K562 (cell line): ENCODE results near the gene UBE2M. TPM values are rescaled to one million over a fixed set of nuclear protein-coding genes. Genes with fewer than 3 reads are reported as not detected.

ENCODE experiments used
- ATF7 ChIP-seq: fragments of 450-650 bp; IDR thresholded peaks from 2 replicates; pipeline ENCODE4 v1.7.1; 2014; ENCODE audit warnings: mild to moderate bottlenecking, moderate library complexity
- CXXC5 ChIP-seq: fragments of 250-450 bp; sonication (Bioruptor Pico); IDR thresholded peaks from 2 replicates; pipeline ENCODE4 v1.8.0; 2022; ENCODE audit warnings: inconsistent platforms, mild to moderate bottlenecking, moderate library complexity
- GABPB1 ChIP-seq: sonication (generic); formaldehyde crosslinking; IDR thresholded peaks from 2 replicates; pipeline ENCODE4 v1.8.0; 2022; ENCODE audit warnings: mild to moderate bottlenecking, missing genetic modification reagents
- HDAC8 ChIP-seq: fragments of 450-650 bp; IDR thresholded peaks from 2 replicates; pipeline ENCODE4 v1.6.1; 2016; ENCODE audit warnings: mild to moderate bottlenecking, missing genetic modification characterization, moderate library complexity, missing compliant biosample characterization
- MTA2 ChIP-seq: fragments of 450-650 bp; IDR thresholded peaks from 2 replicates; pipeline ENCODE4 v1.6.1; 2016; ENCODE audit warnings: low read depth
- MTA3 ChIP-seq: fragments of 450-650 bp; formaldehyde crosslinking; IDR thresholded peaks from 2 replicates; pipeline ENCODE4 v1.6.1; 2017; ENCODE audit warnings: mild to moderate bottlenecking, borderline replicate concordance
- MTF1 ChIP-seq: fragments of 250-450 bp; sonication (Bioruptor Pico); IDR thresholded peaks from 2 replicates; pipeline ENCODE4 v1.9.0; 2021; ENCODE audit warnings: moderate library complexity, mild to moderate bottlenecking, inconsistent platforms, borderline replicate concordance
- NFE2 ChIP-seq: IDR thresholded peaks from 2 replicates; pipeline ENCODE4 v1.6.1; 2014; ENCODE audit warnings: antibody characterized with exemption, low read depth
- NFE2L1 ChIP-seq: fragments of 450-650 bp; IDR thresholded peaks from 2 replicates; pipeline ENCODE4 v1.6.1; 2016; ENCODE audit warnings: missing genetic modification characterization, low read depth, mild to moderate bottlenecking, missing compliant biosample characterization, moderate library complexity, borderline replicate concordance
- NR2C2 ChIP-seq, 2 experiments: fragments of 200-800 bp in 1 of 2; sonication (Bioruptor generic) in 1 of 2; sonication (generic) in 1 of 2; formaldehyde crosslinking in 1 of 2; IDR thresholded peaks; 2 replicates each; pipeline versions ENCODE4 v1.6.1 to v1.8.0; 2016 to 2022; ENCODE audit warnings: mild to moderate bottlenecking in 1 of 2, missing compliant biosample characterization in 1 of 2, missing genetic modification characterization in 1 of 2, missing genetic modification reagents in 1 of 2
- RFX5 ChIP-seq: IDR thresholded peaks from 2 replicates; pipeline ENCODE4 v1.6.1; 2011; ENCODE audit warnings: low read depth, mild to moderate bottlenecking, improper control_type of control experiment, low read length
- SAP30 ChIP-seq: fragments of 200-600 bp; sonication (generic); IDR thresholded peaks from 2 replicates; pipeline ENCODE4 v1.6.1; 2012; ENCODE audit warnings: borderline replicate concordance, low read depth, mild to moderate bottlenecking, moderate library complexity, low read length, control low read depth, inconsistent platforms; ENCODE audit not compliant: insufficient read depth, poor library complexity, severe bottlenecking
- SMC3 ChIP-seq: conservative IDR thresholded peaks from 2 replicates; pipeline ENCODE4 v1.6.1; 2011; ENCODE audit warnings: low read depth, low read length, improper control_type of control experiment; ENCODE audit not compliant: insufficient read depth
- SREBF1 ChIP-seq: fragments of 150-350 bp; IDR thresholded peaks from 2 replicates; pipeline ENCODE4 v1.6.1; 2014; ENCODE audit warnings: antibody characterized with exemption, low read depth, low read length, borderline replicate concordance
- TAF7 ChIP-seq: fragments of 450-650 bp; IDR thresholded peaks from 2 replicates; pipeline ENCODE4 v1.6.1; 2016; ENCODE audit warnings: missing genetic modification characterization, missing compliant biosample characterization
- TCF7 ChIP-seq: sonication (generic); IDR thresholded peaks from 2 replicates; pipeline ENCODE4 v1.6.1; 2016; ENCODE audit warnings: antibody characterized with exemption, borderline replicate concordance
- XRCC4 ChIP-seq: IDR thresholded peaks from one replicate; pipeline ENCODE4 v1.6.1; 2011; ENCODE audit not compliant: insufficient read depth, insufficient read length; ENCODE audit errors: extremely low read depth
- ZKSCAN8 ChIP-seq: fragments of 200-800 bp; sonication (Bioruptor generic); IDR thresholded peaks from 2 replicates; pipeline ENCODE4 v1.6.1; 2016; ENCODE audit warnings: missing genetic modification characterization, missing compliant biosample characterization
- ZNF444 ChIP-seq: fragments of 250-450 bp; sonication (Bioruptor Pico); IDR thresholded peaks from 2 replicates; pipeline ENCODE4 v1.4.0; 2020; ENCODE audit warnings: mild to moderate bottlenecking, moderate library complexity
- polyA plus RNA-seq, 8 experiments: library from polyadenylated mRNA; depleted of rRNA in 4 of 8; stranded (reverse) in 5 of 8; unstranded in 3 of 8; fragments of >200 nt; fragmentation: Nextera tagmentation in 2 of 8; fragmentation: Illumina TruSeq in 1 of 8; extraction: Ambion mirVana in 2 of 8; extraction: Trizol in 1 of 8; gene quantifications; 2 replicates each; pipeline versions ENCODE4 v1.2.1 to v1.2.3, GENCODE V29; 2011 to 2014; ENCODE audit warnings: inconsistent platforms in 1 of 8, missing spikeins in 1 of 8
- total RNA-seq, 7 experiments: library from RNA; depleted of rRNA in 6 of 7; stranded (reverse); fragments of >200 nt in 6 of 7; fragmentation: Illumina TruSeq in 2 of 7; extraction: Trizol in 2 of 7; gene quantifications; 2 replicates each; pipeline versions ENCODE4 v1.2.1 to v1.2.3, GENCODE V29; 2011 to 2021; ENCODE audit warnings: low replicate concordance in 1 of 7
- TF ChIP-seq, protein P1 (sequence below): fragments of 250-450 bp; sonication (Bioruptor Pico); IDR thresholded peaks from 2 replicates; pipeline ENCODE4 v1.5.0; 2020; ENCODE audit warnings: mild to moderate bottlenecking, borderline replicate concordance
- TF ChIP-seq, protein P2 (sequence below): sonication (generic); formaldehyde crosslinking; IDR thresholded peaks from 2 replicates; pipeline ENCODE4 v1.8.0; 2022; ENCODE audit warnings: mild to moderate bottlenecking, missing genetic modification reagents

The UBE2M gene
- total and polyA plus RNA-seq, 9 of the 15 experiments (the other 6 are each of a cell fraction or from before 2014, with no cell fraction given) = 0.92 to 163 (median 85.7) TPM

GRCh38 chr19:58543826-58544590 is 14.4 kb downstream of the UBE2M start, which contains the start of gene TRIM28 (continued):
- TF ChIP-seq ATF7 (peak; percentile 97), MTF1 (CRISPR knock-in tag) (no peak), GABPB1 (peak; percentile 76), MTA3 (0 out of 2 replicates have a peak, but pooled peaks have one; percentile 21), NR2C2 (CRISPR knock-in tag; IDR thresholded peaks at IDR 0.05) (peak; percentile 20; the same call in 1 of the 2 replicates), NR2C2 (tag; IDR thresholded peaks at IDR 0.05) (peak; percentile 59), MTA2 (no peak), SMC3 (no peak), NFE2L1 (tag) (no peak), SREBF1 (no peak), XRCC4 (no peak), SAP30 (no peak), TCF7 (no peak), RFX5 (peak; percentile 50), ZKSCAN8 (no peak), ZNF444 (CRISPR knock-in tag) (no peak), CXXC5 (CRISPR knock-in tag) (peak; percentile 90), HDAC8 (tag) (no peak), NFE2 (no peak), TAF7 (no peak; the same call in 1 of the 2 replicates)
- TF ChIP-seq, protein P1, sequence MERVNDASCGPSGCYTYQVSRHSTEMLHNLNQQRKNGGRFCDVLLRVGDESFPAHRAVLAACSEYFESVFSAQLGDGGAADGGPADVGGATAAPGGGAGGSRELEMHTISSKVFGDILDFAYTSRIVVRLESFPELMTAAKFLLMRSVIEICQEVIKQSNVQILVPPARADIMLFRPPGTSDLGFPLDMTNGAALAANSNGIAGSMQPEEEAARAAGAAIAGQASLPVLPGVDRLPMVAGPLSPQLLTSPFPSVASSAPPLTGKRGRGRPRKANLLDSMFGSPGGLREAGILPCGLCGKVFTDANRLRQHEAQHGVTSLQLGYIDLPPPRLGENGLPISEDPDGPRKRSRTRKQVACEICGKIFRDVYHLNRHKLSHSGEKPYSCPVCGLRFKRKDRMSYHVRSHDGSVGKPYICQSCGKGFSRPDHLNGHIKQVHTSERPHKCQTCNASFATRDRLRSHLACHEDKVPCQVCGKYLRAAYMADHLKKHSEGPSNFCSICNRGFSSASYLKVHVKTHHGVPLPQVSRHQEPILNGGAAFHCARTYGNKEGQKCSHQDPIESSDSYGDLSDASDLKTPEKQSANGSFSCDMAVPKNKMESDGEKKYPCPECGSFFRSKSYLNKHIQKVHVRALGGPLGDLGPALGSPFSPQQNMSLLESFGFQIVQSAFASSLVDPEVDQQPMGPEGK (CRISPR knock-in tag) = no peak
- TF ChIP-seq, protein P2, sequence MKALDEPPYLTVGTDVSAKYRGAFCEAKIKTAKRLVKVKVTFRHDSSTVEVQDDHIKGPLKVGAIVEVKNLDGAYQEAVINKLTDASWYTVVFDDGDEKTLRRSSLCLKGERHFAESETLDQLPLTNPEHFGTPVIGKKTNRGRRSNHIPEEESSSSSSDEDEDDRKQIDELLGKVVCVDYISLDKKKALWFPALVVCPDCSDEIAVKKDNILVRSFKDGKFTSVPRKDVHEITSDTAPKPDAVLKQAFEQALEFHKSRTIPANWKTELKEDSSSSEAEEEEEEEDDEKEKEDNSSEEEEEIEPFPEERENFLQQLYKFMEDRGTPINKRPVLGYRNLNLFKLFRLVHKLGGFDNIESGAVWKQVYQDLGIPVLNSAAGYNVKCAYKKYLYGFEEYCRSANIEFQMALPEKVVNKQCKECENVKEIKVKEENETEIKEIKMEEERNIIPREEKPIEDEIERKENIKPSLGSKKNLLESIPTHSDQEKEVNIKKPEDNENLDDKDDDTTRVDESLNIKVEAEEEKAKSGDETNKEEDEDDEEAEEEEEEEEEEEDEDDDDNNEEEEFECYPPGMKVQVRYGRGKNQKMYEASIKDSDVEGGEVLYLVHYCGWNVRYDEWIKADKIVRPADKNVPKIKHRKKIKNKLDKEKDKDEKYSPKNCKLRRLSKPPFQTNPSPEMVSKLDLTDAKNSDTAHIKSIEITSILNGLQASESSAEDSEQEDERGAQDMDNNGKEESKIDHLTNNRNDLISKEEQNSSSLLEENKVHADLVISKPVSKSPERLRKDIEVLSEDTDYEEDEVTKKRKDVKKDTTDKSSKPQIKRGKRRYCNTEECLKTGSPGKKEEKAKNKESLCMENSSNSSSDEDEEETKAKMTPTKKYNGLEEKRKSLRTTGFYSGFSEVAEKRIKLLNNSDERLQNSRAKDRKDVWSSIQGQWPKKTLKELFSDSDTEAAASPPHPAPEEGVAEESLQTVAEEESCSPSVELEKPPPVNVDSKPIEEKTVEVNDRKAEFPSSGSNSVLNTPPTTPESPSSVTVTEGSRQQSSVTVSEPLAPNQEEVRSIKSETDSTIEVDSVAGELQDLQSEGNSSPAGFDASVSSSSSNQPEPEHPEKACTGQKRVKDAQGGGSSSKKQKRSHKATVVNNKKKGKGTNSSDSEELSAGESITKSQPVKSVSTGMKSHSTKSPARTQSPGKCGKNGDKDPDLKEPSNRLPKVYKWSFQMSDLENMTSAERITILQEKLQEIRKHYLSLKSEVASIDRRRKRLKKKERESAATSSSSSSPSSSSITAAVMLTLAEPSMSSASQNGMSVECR (CRISPR knock-in tag) = no peak
